ENCODE measurements around the gene TUBA4A.

The TUBA4A gene

DNA sequence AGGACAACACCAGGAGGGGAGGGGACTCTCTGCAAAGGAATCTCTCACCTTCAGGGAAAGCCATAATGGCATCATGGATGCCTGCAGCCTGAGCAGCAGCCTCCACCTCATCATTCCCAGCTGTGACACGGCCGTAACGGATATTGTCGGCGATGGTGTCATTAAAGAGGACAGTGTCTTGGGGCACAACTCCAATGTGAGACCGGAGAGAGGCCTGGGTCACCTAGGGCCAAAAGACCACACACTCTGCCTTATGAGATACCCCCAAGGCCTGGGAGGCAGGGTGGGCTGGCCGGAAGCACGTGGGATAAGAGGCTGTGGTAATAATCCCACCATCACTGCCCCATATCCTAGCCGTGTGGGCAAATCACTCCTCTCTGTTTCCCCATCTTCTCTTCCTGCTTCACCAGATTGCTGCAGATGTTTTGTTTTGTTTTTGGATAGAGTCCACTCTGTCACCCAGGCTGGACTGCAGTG, 42.8 kb downstream of the TUBA4A start:
- peaks cover 11% of the 10 kb centered on the region for H3K4me1 ChIP-seq
- TF ChIP-seq, protein P1, sequence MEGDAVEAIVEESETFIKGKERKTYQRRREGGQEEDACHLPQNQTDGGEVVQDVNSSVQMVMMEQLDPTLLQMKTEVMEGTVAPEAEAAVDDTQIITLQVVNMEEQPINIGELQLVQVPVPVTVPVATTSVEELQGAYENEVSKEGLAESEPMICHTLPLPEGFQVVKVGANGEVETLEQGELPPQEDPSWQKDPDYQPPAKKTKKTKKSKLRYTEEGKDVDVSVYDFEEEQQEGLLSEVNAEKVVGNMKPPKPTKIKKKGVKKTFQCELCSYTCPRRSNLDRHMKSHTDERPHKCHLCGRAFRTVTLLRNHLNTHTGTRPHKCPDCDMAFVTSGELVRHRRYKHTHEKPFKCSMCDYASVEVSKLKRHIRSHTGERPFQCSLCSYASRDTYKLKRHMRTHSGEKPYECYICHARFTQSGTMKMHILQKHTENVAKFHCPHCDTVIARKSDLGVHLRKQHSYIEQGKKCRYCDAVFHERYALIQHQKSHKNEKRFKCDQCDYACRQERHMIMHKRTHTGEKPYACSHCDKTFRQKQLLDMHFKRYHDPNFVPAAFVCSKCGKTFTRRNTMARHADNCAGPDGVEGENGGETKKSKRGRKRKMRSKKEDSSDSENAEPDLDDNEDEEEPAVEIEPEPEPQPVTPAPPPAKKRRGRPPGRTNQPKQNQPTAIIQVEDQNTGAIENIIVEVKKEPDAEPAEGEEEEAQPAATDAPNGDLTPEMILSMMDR (IDR thresholded peaks at IDR 0.05; ENCODE audit: low read depth, low read length), result no peak
- peaks cover 60% of the 10 kb centered on the region for H3K36me3 ChIP-seq
- H3K4me3 ChIP-seq (ENCODE audit: low read depth, low read length), result no peak overlapping the region
- H3K27me3 ChIP-seq, result no peaks in the 10 kb centered on the region
- DNase-seq, result no peak
- no peaks in the 10 kb centered on the region for H3K9me3 ChIP-seq

DNA sequence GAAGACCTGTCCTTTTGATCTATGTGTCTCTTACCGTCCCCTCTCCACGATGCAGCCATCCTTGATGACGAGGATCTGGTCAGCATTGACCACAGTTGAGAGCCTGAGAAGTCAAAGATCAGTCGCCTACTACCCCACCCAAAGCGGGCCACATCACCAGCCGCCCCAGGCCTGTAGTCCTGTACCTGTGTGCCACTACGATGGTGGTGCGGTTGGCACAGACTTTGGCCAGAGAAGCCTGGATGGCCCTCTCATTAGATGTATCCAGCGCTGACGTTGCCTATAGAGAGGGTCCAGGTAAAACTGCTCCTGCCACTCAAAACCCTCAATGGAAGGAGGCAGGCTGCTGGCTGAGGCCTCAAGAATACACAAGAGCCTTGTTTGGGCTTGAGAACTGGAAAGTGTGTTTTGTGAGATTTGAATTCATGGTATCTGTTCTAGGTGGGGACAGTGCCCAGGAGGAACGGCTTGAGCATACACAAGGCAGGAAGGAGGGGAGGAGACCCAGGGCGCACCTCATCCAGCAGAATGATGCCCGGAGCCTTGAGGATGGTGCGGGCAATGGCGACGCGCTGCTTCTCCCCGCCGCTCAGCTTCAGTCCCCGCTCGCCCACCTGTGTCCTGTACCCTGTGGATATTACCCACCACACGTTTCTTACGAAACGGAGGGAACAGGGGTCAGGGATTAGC, 43.4 kb downstream of the TUBA4A start:
- peaks cover 54% of the 10 kb centered on the region for H3K36me3 ChIP-seq

DNA sequence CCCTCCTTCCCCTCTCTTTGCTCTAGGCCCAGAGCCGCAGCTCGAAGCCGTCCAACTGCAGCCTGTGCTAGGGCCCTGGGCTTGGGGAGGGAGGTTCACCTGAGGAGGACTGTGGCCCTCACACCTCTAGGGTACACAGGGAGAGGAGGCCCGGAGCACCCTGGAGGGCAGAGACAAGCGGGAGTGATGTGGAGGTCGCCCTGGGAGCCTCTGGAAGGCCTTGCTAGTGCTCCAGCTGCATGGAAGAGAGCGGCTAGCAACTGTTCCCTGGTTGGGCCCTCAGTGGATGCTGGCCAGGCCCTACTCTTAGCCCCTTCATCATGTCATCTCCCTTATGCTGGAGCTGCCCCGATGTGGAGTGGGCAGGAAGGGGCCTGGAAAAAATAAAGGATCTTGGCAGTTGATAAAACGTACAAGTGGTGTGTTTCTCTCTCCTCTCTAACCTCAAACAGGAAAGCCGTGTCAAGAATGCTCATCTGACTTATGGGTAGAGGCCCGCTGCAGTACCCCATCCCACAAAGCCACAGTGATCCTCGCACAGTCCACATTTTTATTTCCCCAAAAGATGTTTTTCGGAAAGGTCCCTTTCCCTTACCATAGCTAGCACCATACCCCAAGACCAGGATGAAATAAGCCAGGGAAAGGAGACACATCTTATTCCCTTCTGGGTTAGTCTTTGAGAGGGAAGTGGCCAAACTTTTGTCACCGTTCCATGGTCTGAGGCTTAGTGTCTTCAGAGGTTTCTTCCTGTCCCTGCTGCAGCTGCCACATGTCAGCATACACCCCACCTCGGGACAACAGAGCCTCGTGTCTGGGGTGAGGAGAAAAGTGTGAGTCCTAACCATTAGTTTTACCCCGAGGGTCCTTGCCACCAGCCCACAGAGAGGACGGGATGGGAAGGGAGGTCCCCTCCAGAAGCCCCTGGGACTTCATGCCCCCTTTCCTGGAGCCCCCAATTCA, 44.2 kb downstream of the TUBA4A start:
- DNase-seq, result no peak
- Histone ChIP-seq H3K4me1 (peaks cover 11% of the 10 kb centered on the region), H3K9me3 (no peaks in the 10 kb centered on the region), H3K36me3 (peaks cover 46% of the 10 kb centered on the region), H3K4me3 (ENCODE audit: low read depth, low read length) (no peak overlapping the region), H3K27me3 (no peaks in the 10 kb centered on the region)
- TF ChIP-seq, protein P1 (IDR thresholded peaks at IDR 0.05; ENCODE audit: low read depth, low read length), result no peak

More for the DNA sequence above, 43.4 kb downstream of the TUBA4A start:
- no peak for DNase-seq
- H3K9me3 ChIP-seq, result no peaks in the 10 kb centered on the region
- TF ChIP-seq, protein P1 (IDR thresholded peaks at IDR 0.05; ENCODE audit: low read depth, low read length), result no peak
- peaks cover 11% of the 10 kb centered on the region for H3K4me1 ChIP-seq
- no peak overlapping the region for H3K4me3 ChIP-seq (ENCODE audit: low read depth, low read length)
- H3K27me3 ChIP-seq, result no peaks in the 10 kb centered on the region

DNA sequence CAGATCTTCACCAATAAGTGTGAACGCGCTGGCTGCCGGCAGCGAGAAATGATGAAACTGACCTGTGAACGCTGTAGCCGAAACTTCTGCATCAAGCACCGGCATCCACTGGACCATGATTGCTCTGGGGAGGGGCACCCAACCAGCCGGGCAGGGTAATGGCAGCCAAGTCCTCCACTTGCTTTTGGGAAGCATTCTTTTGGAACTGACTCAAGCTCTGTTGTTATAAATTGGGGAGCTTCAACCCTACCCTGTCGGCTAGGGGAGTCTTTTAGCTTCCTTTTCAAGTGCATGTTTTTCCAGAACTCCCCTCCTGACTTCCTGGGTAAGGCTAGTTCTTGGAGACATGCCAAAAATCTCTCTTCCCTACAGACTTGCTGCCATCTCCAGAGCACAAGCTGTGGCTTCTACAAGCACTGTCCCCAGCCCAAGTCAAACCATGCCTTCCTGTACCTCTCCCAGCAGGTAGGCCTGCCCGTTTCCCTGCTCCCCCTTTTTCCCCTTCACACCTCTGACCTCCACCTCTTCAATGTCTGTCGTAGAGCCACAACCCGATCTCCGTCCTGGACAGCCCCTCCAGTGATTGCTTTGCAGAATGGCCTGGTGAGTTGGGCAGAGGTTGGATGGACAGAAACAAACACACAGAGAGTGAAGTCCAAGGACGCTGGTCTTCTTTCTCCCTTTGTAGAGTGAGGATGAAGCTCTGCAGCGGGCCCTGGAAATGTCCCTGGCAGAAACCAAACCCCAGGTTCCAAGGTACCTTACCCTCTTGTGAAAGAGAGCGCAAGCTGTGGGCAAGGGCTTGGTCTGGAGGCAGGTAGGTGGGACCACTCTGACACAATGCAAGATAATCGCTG, 45.6 kb downstream of the TUBA4A start:
- DNase-seq, result no peak
- peaks cover 11% of the 10 kb centered on the region for H3K4me1 ChIP-seq
- no peaks in the 10 kb centered on the region for H3K9me3 ChIP-seq
- peaks cover 32% of the 10 kb centered on the region for H3K36me3 ChIP-seq
- TF ChIP-seq, protein P1 (IDR thresholded peaks at IDR 0.05; ENCODE audit: low read depth, low read length), result no peak
- H3K27me3 ChIP-seq, result no peaks in the 10 kb centered on the region
- H3K4me3 ChIP-seq (ENCODE audit: low read depth, low read length), result peak overlapping the region; percentile 71

DNA sequence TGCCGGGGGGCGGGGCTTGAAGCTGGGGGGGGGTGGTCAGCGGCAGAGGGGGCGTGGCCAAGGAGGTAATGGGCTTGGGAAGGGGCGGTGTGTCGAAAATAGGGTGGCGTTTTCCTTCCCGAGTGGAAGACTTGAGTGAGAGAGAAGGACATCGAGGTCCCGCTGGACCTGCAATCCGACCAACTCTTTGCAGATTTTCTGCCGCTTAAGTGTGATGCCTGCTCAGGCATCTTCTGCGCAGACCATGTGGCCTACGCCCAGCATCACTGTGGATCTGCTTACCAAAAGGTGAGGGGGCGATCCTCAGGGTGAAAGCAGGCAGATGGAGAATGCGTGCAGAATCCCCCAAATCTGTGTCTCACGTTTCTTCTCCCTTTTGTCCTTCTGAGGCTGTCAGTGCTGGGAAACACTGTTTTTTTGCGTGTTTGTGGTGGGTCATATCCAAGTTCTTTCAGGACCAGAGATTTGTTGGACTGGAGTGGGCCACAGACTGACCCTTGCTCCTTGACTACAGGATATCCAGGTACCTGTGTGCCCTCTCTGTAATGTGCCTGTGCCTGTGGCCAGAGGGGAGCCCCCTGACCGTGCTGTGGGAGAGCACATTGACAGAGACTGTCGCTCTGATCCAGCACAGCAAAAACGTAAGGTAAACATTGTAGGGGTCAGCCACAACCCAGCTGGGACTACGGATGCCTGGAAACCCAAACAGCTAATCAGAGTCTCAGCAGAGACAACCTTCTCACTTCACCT, 46.4 kb downstream of the TUBA4A start:
- Histone ChIP-seq H3K9me3 (no peaks in the 10 kb centered on the region), H3K27me3 (no peaks in the 10 kb centered on the region), H3K4me1 (peaks cover 11% of the 10 kb centered on the region), H3K4me3 (ENCODE audit: low read depth, low read length) (peak overlapping the region; percentile 71), H3K36me3 (peaks cover 25% of the 10 kb centered on the region)
- TF ChIP-seq, protein P1 (IDR thresholded peaks at IDR 0.05; ENCODE audit: low read depth, low read length), result no peak
- DNase-seq, result no peak

Data from BE2C (cell line).